ENCODE results near the gene NKX2-1. TPM values are rescaled to one million over a fixed set of nuclear protein-coding genes. Genes with fewer than 3 reads are reported as not detected.

The NKX2-1 gene
- not detected in 2 replicates for total RNA-seq

GRCh38 chr14:36519431-36520321 lies at the start of gene NKX2-1:
NKX2-1 (minus strand) TSS chr14:36520232; CDS start chr14:36520129, 103 bp downstream.

Other genes starting within 250 kb of the NKX2-1 start
- gene MBIP, start 199.6 kb downstream of the NKX2-1 start, total RNA-seq, result 15.1 and 16.0 TPM in 2 replicates
- gene NKX2-8, start 62.4 kb upstream of the NKX2-1 start, total RNA-seq, result not detected in 2 replicates
- gene PAX9, start 141.6 kb upstream of the NKX2-1 start, total RNA-seq, result under 0.01 and 0.07 TPM in 2 replicates